WTC11 (cell line): ENCODE measurements around the gene BICD1. TPM values are rescaled to one million over a fixed set of nuclear protein-coding genes. Genes with fewer than 3 reads are reported as not detected.

Experiments used
- ATAC-seq: fragments of 200-7000 bp; cut with Tn5 transposase; 2 replicates; pipeline ENCODE4 v1.10.0; 2021; ENCODE audit warnings: mild to moderate bottlenecking, moderate library complexity
- CTCF ChIA-PET: fragments of 300-600 bp; sonication (Branson Sonifier 250); formaldehyde crosslinking; loops from one replicate; lab custom pipeline; 2021; ENCODE audit warnings: antibody characterized with exemption; lab: Charles Lee
- POLR2A ChIA-PET: fragments of 350-600 bp; sonication (Branson Sonifier 250); formaldehyde crosslinking; loops from one replicate; lab custom pipeline; 2021; ENCODE audit warnings: antibody characterized with exemption; lab: Charles Lee
- DNase-seq: peaks from one replicate; pipeline ENCODE4 v3.0.0; 2021; ENCODE audit warnings: low spot score
- H3K27ac Mint-ChIP-seq: 2 replicates; pipeline ENCODE4 v1.8.0; 2021; ENCODE audit warnings: mixed read lengths
- H3K27me3 Mint-ChIP-seq: 2 replicates; pipeline ENCODE4 v1.8.0; 2021; ENCODE audit warnings: low read depth, mild to moderate bottlenecking, moderate library complexity, mixed read lengths
- H3K36me3 Mint-ChIP-seq: 2 replicates; pipeline ENCODE4 v1.8.0; 2021; ENCODE audit warnings: mixed read lengths
- H3K4me1 Mint-ChIP-seq: 2 replicates; pipeline ENCODE4 v1.8.0; 2022; ENCODE audit warnings: mixed read lengths
- H3K4me3 Mint-ChIP-seq: 2 replicates; pipeline ENCODE4 v1.8.0; 2021; ENCODE audit warnings: mild to moderate bottlenecking, moderate library complexity, mixed read lengths
- H3K9me3 Mint-ChIP-seq: 2 replicates; pipeline ENCODE4 v1.8.0; 2021; ENCODE audit warnings: mixed read lengths
- CBFB ChIP-seq: sonication (generic); formaldehyde crosslinking; IDR thresholded peaks from 2 replicates; pipeline ENCODE4 v1.8.1; 2022; ENCODE audit warnings: mild to moderate bottlenecking, low read depth, missing genetic modification reagents
- ESRRA ChIP-seq: sonication (generic); formaldehyde crosslinking; IDR thresholded peaks from 2 replicates; pipeline ENCODE4 v1.8.1; 2022; ENCODE audit warnings: mild to moderate bottlenecking, missing genetic modification reagents, borderline replicate concordance
- ETV6 ChIP-seq: sonication (generic); formaldehyde crosslinking; IDR thresholded peaks from 2 replicates; pipeline ENCODE4 v1.8.1; 2022; ENCODE audit warnings: mild to moderate bottlenecking, missing genetic modification reagents
- FOXP1 ChIP-seq: sonication (generic); formaldehyde crosslinking; IDR thresholded peaks from 2 replicates; pipeline ENCODE4 v1.8.0; 2022; ENCODE audit warnings: missing genetic modification reagents, mild to moderate bottlenecking, moderate library complexity, borderline replicate concordance
- HMGA2 ChIP-seq: fragments of 250-450 bp; sonication (Bioruptor Pico); IDR thresholded peaks from 2 replicates; pipeline ENCODE4 v1.4.0; 2021; ENCODE audit warnings: mild to moderate bottlenecking, moderate library complexity
- JUN ChIP-seq: sonication (generic); formaldehyde crosslinking; IDR thresholded peaks from 2 replicates; pipeline ENCODE4 v1.8.0; 2023; ENCODE audit warnings: mild to moderate bottlenecking, missing genetic modification reagents
- MYBL2 ChIP-seq: sonication (generic); formaldehyde crosslinking; IDR thresholded peaks from 2 replicates; pipeline ENCODE4 v1.8.1; 2023; ENCODE audit warnings: mild to moderate bottlenecking, moderate library complexity, missing genetic modification reagents
- NR2C2 ChIP-seq: sonication (generic); formaldehyde crosslinking; IDR thresholded peaks from 2 replicates; pipeline ENCODE4 v1.8.0; 2022; ENCODE audit warnings: mild to moderate bottlenecking, missing genetic modification reagents
- SP1 ChIP-seq: sonication (generic); formaldehyde crosslinking; conservative IDR thresholded peaks from 2 replicates; pipeline ENCODE4 v1.8.1; 2022; ENCODE audit warnings: missing genetic modification reagents
- ZNF263 ChIP-seq: sonication (generic); formaldehyde crosslinking; IDR thresholded peaks from 2 replicates; pipeline ENCODE4 v1.8.1; 2022; ENCODE audit warnings: low read depth, mild to moderate bottlenecking, moderate library complexity, missing genetic modification reagents
- ZNF396 ChIP-seq: fragments of 250-450 bp; sonication (Bioruptor Pico); IDR thresholded peaks from 2 replicates; pipeline ENCODE4 v1.8.0; 2021; ENCODE audit warnings: mild to moderate bottlenecking, moderate library complexity, borderline replicate concordance
- ZNF671 ChIP-seq: fragments of 250-450 bp; sonication (Bioruptor Pico); IDR thresholded peaks from 2 replicates; pipeline ENCODE4 v1.8.0; 2021; ENCODE audit warnings: mild to moderate bottlenecking
- total RNA-seq: library from RNA; stranded (reverse); gene quantifications from 3 replicates; pipeline ENCODE4 v1.2.3, GENCODE V29; 2021
- TF ChIP-seq, protein P1 (sequence below): sonication (generic); formaldehyde crosslinking; IDR thresholded peaks from 2 replicates; pipeline ENCODE4 v1.8.0; 2023; ENCODE audit warnings: missing genetic modification reagents
- TF ChIP-seq, protein P2 (sequence below): sonication (generic); formaldehyde crosslinking; IDR thresholded peaks from 2 replicates; pipeline ENCODE4 v1.8.0; 2023; ENCODE audit warnings: missing genetic modification reagents, mild to moderate bottlenecking, borderline replicate concordance
- TF ChIP-seq, protein P3 (sequence below): sonication (generic); formaldehyde crosslinking; IDR thresholded peaks from 2 replicates; pipeline ENCODE4 v1.8.1; 2023; ENCODE audit warnings: mild to moderate bottlenecking, missing genetic modification reagents
- TF ChIP-seq, protein P4 (sequence below): sonication (generic); formaldehyde crosslinking; IDR thresholded peaks from 2 replicates; pipeline ENCODE4 v1.8.1; 2022; ENCODE audit warnings: low read depth, mild to moderate bottlenecking, moderate library complexity, missing genetic modification reagents, borderline replicate concordance
- TF ChIP-seq, protein P5 (sequence below): fragments of 250-450 bp; sonication (Bioruptor Pico); IDR thresholded peaks from 2 replicates; pipeline ENCODE4 v1.9.0; 2021; ENCODE audit warnings: mild to moderate bottlenecking
- TF ChIP-seq, protein P6 (sequence below): sonication (generic); formaldehyde crosslinking; IDR thresholded peaks from 2 replicates; pipeline ENCODE4 v1.8.1; 2023; ENCODE audit warnings: mild to moderate bottlenecking, moderate library complexity, missing genetic modification reagents

The BICD1 gene
- total RNA-seq, 1 experiment from 2014 or later: 69.4 TPM

DNA sequence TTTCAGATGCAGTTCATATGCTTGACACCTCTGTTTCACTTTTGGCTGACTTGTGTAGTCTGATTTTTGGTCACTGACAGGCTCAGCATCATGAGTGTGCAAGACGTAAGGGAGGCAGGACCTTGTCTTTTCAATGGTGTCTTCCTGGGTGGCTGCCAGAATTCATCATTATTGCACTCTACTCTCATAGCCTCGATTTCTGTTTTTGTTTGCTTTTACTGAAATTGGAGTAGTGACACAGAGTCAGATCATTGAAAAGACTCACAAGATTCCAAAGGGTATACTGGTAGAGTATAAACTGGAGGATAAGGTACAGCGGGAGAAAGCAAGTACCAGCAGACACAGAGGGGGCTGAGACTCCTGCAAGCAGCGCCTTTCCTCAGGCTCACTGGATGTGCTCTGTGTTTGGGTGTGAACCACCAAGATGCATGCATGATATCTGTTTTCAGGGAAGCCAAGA lies 166.4 kb downstream of the BICD1 start (continued):
- TF ChIP-seq ZNF263 (no peak), FOXP1 (CRISPR knock-in tag) (no peak)
- TF ChIP-seq, protein P1, sequence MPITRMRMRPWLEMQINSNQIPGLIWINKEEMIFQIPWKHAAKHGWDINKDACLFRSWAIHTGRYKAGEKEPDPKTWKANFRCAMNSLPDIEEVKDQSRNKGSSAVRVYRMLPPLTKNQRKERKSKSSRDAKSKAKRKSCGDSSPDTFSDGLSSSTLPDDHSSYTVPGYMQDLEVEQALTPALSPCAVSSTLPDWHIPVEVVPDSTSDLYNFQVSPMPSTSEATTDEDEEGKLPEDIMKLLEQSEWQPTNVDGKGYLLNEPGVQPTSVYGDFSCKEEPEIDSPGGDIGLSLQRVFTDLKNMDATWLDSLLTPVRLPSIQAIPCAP (CRISPR knock-in tag): no peak

DNA sequence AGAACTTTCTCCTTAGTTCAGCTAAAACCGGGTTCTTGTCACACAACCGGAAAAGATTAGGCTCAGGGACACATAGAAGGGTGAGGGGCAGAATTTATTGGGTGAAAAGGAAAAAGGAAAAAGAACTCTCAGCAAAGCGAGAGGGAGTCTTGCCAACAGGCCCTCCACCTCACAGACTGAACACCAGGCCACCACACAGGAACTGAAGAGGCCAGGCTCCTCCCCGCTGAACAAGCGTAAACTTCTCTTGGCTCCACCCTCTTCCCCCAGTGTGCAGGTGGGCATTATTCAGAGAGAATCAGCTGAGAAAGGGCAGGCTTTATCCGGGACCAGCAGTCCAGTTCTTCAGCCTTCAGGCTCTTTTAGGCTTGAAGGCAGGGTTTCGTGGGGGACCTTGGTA lies 167.1 kb downstream of the BICD1 start:
- CTCF ChIA-PET: interaction anchor here (0.6 to 1.7 kb wide), 2 partner anchors 12 to 35 kb away, joined by 3 to 5 read pairs; no protein-coding TSS in a partner anchor
- no peaks in the 10 kb centered on the region for H3K36me3 Mint-ChIP-seq
- no peaks in the 10 kb centered on the region for H3K9me3 Mint-ChIP-seq
- POLR2A ChIA-PET: interaction anchor here (0.6 kb wide), 1 partner anchor 240 kb away, joined by 3 read pairs; no protein-coding TSS in a partner anchor
- no peaks in the 10 kb centered on the region for H3K27me3 Mint-ChIP-seq
- H3K4me1 Mint-ChIP-seq: peaks cover 37% of the 10 kb centered on the region
- ATAC-seq (peak; percentile 93), DNase-seq (peak; percentile 49)
- H3K4me3 Mint-ChIP-seq: no peak overlapping the region
- no peak for TF ChIP-seq ZNF396 (CRISPR knock-in tag)
- no peak for TF ChIP-seq ETV6 (CRISPR knock-in tag)
- TF ChIP-seq, protein P2, sequence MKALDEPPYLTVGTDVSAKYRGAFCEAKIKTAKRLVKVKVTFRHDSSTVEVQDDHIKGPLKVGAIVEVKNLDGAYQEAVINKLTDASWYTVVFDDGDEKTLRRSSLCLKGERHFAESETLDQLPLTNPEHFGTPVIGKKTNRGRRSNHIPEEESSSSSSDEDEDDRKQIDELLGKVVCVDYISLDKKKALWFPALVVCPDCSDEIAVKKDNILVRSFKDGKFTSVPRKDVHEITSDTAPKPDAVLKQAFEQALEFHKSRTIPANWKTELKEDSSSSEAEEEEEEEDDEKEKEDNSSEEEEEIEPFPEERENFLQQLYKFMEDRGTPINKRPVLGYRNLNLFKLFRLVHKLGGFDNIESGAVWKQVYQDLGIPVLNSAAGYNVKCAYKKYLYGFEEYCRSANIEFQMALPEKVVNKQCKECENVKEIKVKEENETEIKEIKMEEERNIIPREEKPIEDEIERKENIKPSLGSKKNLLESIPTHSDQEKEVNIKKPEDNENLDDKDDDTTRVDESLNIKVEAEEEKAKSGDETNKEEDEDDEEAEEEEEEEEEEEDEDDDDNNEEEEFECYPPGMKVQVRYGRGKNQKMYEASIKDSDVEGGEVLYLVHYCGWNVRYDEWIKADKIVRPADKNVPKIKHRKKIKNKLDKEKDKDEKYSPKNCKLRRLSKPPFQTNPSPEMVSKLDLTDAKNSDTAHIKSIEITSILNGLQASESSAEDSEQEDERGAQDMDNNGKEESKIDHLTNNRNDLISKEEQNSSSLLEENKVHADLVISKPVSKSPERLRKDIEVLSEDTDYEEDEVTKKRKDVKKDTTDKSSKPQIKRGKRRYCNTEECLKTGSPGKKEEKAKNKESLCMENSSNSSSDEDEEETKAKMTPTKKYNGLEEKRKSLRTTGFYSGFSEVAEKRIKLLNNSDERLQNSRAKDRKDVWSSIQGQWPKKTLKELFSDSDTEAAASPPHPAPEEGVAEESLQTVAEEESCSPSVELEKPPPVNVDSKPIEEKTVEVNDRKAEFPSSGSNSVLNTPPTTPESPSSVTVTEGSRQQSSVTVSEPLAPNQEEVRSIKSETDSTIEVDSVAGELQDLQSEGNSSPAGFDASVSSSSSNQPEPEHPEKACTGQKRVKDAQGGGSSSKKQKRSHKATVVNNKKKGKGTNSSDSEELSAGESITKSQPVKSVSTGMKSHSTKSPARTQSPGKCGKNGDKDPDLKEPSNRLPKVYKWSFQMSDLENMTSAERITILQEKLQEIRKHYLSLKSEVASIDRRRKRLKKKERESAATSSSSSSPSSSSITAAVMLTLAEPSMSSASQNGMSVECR: no peak
- TF ChIP-seq, all 79 proteins: peak for 0
- peak overlapping the region; percentile 86 for H3K27ac Mint-ChIP-seq

DNA sequence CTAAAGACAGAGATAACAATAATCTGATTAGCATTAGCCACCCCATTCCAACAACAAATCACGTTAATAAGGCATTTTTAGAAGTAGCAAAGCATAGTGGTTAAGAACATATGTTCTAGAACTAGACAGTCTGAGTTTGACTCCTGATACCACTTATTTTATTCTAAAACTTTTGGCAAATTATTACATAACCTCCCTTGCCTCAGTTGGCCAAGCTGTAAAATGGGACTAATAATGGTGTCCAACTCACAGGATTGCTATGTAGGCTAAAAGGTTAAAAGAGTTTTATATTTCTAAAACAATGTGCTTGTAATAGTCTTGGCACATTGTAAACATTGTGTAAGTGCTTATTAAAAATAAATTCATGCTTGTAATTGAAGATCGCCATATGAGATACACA lies 168.0 kb downstream of the BICD1 start:
- H3K9me3 Mint-ChIP-seq: no peaks in the 10 kb centered on the region
- H3K27me3 Mint-ChIP-seq: no peaks in the 10 kb centered on the region
- no peak overlapping the region for H3K27ac Mint-ChIP-seq
- no peak for ATAC-seq
- peaks cover 40% of the 10 kb centered on the region for H3K4me1 Mint-ChIP-seq
- H3K36me3 Mint-ChIP-seq: no peaks in the 10 kb centered on the region
- CTCF ChIA-PET: interaction anchor here (1.7 kb wide), 1 partner anchor 13 kb away, joined by 5 read pairs; no protein-coding TSS in a partner anchor
- POLR2A ChIA-PET: no interaction called here
- DNase-seq: no peak
- TF ChIP-seq HMGA2 (CRISPR knock-in tag) (no peak), NR2C2 (CRISPR knock-in tag) (no peak), ZNF671 (no peak), FOXP1 (CRISPR knock-in tag) (no peak), CBFB (CRISPR knock-in tag) (no peak), MYBL2 (no peak), JUN (CRISPR knock-in tag) (no peak), ESRRA (CRISPR knock-in tag) (no peak), SP1 (CRISPR knock-in tag) (no peak)
- TF ChIP-seq, protein P3, sequence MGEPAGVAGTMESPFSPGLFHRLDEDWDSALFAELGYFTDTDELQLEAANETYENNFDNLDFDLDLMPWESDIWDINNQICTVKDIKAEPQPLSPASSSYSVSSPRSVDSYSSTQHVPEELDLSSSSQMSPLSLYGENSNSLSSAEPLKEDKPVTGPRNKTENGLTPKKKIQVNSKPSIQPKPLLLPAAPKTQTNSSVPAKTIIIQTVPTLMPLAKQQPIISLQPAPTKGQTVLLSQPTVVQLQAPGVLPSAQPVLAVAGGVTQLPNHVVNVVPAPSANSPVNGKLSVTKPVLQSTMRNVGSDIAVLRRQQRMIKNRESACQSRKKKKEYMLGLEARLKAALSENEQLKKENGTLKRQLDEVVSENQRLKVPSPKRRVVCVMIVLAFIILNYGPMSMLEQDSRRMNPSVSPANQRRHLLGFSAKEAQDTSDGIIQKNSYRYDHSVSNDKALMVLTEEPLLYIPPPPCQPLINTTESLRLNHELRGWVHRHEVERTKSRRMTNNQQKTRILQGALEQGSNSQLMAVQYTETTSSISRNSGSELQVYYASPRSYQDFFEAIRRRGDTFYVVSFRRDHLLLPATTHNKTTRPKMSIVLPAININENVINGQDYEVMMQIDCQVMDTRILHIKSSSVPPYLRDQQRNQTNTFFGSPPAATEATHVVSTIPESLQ (CRISPR knock-in tag): no peak
- TF ChIP-seq, protein P4, sequence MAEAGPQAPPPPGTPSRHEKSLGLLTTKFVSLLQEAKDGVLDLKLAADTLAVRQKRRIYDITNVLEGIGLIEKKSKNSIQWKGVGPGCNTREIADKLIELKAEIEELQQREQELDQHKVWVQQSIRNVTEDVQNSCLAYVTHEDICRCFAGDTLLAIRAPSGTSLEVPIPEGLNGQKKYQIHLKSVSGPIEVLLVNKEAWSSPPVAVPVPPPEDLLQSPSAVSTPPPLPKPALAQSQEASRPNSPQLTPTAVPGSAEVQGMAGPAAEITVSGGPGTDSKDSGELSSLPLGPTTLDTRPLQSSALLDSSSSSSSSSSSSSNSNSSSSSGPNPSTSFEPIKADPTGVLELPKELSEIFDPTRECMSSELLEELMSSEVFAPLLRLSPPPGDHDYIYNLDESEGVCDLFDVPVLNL (CRISPR knock-in tag): no peak
- TF ChIP-seq, protein P5, sequence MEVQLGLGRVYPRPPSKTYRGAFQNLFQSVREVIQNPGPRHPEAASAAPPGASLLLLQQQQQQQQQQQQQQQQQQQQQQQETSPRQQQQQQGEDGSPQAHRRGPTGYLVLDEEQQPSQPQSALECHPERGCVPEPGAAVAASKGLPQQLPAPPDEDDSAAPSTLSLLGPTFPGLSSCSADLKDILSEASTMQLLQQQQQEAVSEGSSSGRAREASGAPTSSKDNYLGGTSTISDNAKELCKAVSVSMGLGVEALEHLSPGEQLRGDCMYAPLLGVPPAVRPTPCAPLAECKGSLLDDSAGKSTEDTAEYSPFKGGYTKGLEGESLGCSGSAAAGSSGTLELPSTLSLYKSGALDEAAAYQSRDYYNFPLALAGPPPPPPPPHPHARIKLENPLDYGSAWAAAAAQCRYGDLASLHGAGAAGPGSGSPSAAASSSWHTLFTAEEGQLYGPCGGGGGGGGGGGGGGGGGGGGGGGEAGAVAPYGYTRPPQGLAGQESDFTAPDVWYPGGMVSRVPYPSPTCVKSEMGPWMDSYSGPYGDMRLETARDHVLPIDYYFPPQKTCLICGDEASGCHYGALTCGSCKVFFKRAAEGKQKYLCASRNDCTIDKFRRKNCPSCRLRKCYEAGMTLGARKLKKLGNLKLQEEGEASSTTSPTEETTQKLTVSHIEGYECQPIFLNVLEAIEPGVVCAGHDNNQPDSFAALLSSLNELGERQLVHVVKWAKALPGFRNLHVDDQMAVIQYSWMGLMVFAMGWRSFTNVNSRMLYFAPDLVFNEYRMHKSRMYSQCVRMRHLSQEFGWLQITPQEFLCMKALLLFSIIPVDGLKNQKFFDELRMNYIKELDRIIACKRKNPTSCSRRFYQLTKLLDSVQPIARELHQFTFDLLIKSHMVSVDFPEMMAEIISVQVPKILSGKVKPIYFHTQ (CRISPR knock-in tag): no peak
- TF ChIP-seq, protein P1 (CRISPR knock-in tag): no peak
- TF ChIP-seq, protein P6, sequence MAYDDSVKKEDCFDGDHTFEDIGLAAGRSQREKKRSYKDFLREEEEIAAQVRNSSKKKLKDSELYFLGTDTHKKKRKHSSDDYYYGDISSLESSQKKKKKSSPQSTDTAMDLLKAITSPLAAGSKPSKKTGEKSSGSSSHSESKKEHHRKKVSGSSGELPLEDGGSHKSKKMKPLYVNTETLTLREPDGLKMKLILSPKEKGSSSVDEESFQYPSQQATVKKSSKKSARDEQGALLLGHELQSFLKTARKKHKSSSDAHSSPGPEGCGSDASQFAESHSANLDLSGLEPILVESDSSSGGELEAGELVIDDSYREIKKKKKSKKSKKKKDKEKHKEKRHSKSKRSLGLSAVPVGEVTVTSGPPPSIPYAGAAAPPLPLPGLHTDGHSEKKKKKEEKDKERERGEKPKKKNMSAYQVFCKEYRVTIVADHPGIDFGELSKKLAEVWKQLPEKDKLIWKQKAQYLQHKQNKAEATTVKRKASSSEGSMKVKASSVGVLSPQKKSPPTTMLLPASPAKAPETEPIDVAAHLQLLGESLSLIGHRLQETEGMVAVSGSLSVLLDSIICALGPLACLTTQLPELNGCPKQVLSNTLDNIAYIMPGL: no peak
- TF ChIP-seq, all 79 proteins: peak for 0
- no peak overlapping the region for H3K4me3 Mint-ChIP-seq
